ENCODE data around the gene BMP5. TPM values are rescaled to one million over a fixed set of nuclear protein-coding genes. Genes with fewer than 3 reads are reported as not detected.

The BMP5 gene
- total RNA-seq, 4 donors from 2014 or later: 1.8 to 3.9 (median 1.9) TPM

GRCh38 chr6:55866128-55866527 is 9.3 kb downstream of the BMP5 start:
- intact Hi-C loops (cut with DNase I; ENCODE audit: low total_unique reads): no loop called here
- no peaks in the 10 kb centered on the region for H3K36me3 ChIP-seq
- H3K4me3 ChIP-seq: no peak overlapping the region
- H3K4me1 ChIP-seq: no peaks in the 10 kb centered on the region
- no peak for ATAC-seq
- no peak for DNase-seq
- no peak for TF ChIP-seq POLR2A (IDR thresholded peaks at IDR 0.05)
- TF ChIP-seq CTCF (IDR thresholded peaks at IDR 0.05 in 4 of 5, conservative IDR thresholded peaks at IDR 0.05 in 1 of 5): no peak
- H3K9me3 ChIP-seq: no peaks in the 10 kb centered on the region
- H3K27ac ChIP-seq: peak overlapping the region in 1 of 4 donors; percentile 7
- in situ Hi-C loops (cut with MboI; ENCODE audit: low sequenced_read_pairs in 4 of 4): no loop called here
- H3K27me3 ChIP-seq: no peaks in the 10 kb centered on the region

DNA sequence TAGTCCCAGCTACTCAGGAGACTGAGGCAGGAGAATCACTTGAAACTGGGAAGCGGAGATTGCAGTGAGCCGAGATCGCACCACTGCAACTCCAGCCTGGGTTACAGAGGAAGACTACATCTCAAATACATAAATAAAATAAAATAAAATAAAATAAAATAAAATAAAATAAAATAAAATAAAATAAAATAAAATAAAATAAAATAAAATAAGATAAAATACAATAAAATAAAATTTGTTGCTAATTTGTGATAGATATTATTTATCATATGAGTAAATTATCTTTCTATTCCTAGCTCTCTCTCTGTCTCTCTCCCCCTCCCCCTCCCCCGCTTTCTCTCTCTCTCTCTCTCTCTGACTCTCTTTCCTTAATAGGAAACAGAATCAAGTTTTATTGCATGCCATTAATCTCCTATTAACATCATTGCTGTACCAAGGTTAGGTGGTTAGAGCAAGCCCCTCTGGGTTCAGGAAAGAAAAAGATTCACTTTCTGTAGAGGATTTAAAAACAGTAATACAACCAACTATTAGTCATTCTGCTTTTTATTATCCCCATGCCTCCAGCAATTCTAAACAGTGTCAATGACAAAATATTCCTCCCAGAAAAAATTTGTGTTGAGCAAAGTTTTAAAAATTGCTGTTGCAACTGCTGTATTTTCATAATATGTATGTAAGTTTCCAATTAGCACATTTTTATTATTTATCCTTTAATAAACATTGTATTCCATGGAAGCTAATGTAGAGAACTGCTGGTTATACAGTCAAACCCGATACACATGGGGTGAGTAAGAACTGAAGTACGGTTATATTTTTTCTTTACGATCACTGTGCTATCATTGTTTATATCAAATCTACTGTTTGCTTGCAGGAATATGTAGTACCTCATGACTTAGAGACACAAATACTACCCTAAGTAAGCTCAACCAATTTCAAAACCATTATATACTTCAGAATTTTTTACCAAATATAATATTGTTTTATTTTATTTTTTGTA is 22.1 kb downstream of the BMP5 start:
- no peak for ATAC-seq
- no peaks in the 10 kb centered on the region for H3K9me3 ChIP-seq
- in situ Hi-C loops (cut with MboI; ENCODE audit: low sequenced_read_pairs in 4 of 4): no loop called here
- DNase-seq: no peak
- H3K27me3 ChIP-seq: no peaks in the 10 kb centered on the region
- H3K4me3 ChIP-seq: no peak overlapping the region
- TF ChIP-seq POLR2A (IDR thresholded peaks at IDR 0.05) (no peak), CTCF (IDR thresholded peaks at IDR 0.05 in 4 of 5, conservative IDR thresholded peaks at IDR 0.05 in 1 of 5) (no peak)
- intact Hi-C loops (cut with DNase I; ENCODE audit: low total_unique reads): no loop called here
- no peaks in the 10 kb centered on the region for H3K36me3 ChIP-seq
- H3K4me1 ChIP-seq: no peaks in the 10 kb centered on the region
- H3K27ac ChIP-seq: no peak overlapping the region

- intact Hi-C loops (cut with DNase I; ENCODE audit: low total_unique reads): no loop called here
- no peaks in the 10 kb centered on the region for H3K4me1 ChIP-seq
- in situ Hi-C loops (cut with MboI; ENCODE audit: low sequenced_read_pairs in 4 of 4): no loop called here
- H3K27me3 ChIP-seq: no peaks in the 10 kb centered on the region
- DNase-seq (no peak), ATAC-seq (no peak)
- no peak overlapping the region for H3K4me3 ChIP-seq
- no peaks in the 10 kb centered on the region for H3K9me3 ChIP-seq
- TF ChIP-seq CTCF (IDR thresholded peaks at IDR 0.05 in 4 of 5, conservative IDR thresholded peaks at IDR 0.05 in 1 of 5): no peak
- no peak for TF ChIP-seq POLR2A (IDR thresholded peaks at IDR 0.05)
- no peak overlapping the region for H3K27ac ChIP-seq
- no peaks in the 10 kb centered on the region for H3K36me3 ChIP-seq
These were observed 34.0 kb downstream of the BMP5 start for GRCh38 chr6:55841341-55841740.

- H3K4me1 ChIP-seq: no peaks in the 10 kb centered on the region
- no peaks in the 10 kb centered on the region for H3K27me3 ChIP-seq
- H3K9me3 ChIP-seq: no peaks in the 10 kb centered on the region
- intact Hi-C loops (cut with DNase I; ENCODE audit: low total_unique reads) (no loop called here), in situ Hi-C loops (cut with MboI; ENCODE audit: low sequenced_read_pairs in 4 of 4) (no loop called here)
- no peak for TF ChIP-seq CTCF (IDR thresholded peaks at IDR 0.05 in 4 of 5, conservative IDR thresholded peaks at IDR 0.05 in 1 of 5)
- TF ChIP-seq POLR2A (IDR thresholded peaks at IDR 0.05): no peak
- ATAC-seq: no peak
- H3K4me3 ChIP-seq: no peak overlapping the region
- H3K36me3 ChIP-seq: no peaks in the 10 kb centered on the region
- no peak overlapping the region for H3K27ac ChIP-seq
- DNase-seq: no peak
These were observed 36.3 kb downstream of the BMP5 start for GRCh38 chr6:55839080-55839479.
